DMS114 treated with DMSO at 0.1 percent for 48 hours (cell line): ENCODE results near the gene RHOB.

ENCODE experiments used
- DNase-seq: peaks from one replicate; lab custom pipeline; 2025; ENCODE audit not compliant: unreplicated experiment; lab: John Stamatoyannopoulos, UW

Gene RHOB

DNA sequence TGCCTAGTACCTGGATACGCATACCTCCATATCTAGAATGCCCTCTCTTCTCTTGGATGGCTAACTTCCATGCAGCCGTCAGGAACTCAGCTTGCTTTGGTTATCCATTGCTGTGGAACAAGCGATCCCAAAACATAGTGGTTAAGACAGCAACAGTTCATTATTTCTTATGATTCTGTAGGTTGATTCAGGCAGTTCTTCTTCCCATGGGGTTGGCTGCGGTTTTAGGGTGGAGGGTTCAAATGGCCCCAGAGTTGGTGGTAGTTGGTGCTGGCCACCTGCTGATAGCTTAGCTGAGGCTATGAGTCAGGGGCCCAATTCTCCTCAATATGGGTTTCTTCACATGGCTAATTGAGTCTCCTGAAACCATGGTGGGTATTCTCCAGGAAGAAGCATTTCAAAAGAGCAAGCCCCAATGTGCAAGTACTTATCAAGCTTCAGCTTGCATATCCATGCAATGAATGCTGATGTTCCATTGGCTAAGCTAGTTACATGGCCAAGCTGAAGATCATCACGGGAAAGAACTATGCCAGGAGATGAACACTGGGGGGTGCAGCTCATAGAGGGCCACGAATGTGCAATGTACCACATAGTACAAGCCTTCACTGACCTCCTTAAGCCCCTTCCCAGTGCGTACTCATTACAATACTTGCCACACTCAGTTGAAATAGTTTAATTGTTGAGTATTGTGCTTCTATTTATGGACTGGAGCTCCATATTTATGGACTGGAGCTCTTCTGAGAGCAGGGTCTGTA, 10.0 kb upstream of the RHOB start:
- no peak for DNase-seq

DNA sequence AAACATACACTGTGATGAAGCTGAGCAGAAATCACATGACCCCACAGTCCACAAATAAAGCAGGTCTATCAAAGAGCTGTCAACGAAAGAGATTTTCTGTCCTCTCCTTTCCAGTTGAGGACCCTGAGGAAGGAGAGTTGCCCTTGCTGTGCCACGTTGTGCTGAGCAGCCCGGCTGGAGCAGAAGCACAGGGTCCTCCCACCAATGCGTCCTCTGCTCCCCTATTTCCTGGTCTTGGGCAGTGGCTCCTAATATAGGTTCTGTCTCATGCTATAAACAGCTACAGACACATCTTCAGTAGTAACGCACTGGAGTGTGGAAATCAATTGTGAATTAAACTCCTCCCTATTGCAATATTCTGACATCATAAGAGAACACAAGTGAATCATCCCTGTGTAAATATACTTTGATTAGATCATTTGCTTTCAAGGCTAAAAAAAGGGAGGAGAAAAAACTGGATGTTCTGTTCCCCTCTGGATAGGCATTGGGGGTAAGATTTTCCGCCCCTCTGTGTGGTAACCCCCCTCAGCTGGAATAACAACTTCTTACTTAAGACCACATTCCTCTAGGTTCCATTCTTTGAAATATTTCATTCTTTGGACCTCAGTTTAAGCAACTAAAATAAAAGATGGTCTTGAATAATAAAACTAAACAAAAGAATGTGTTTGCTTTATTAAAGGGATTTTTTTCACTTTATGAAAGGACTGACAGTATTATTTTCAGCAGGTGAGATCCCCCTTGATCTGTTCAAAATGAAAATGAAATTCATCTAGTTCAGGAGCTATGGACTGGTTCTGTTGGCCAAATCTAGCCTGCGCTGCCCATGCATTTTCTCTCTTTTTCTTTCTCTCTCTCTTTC, 8.3 kb upstream of the RHOB start:
- DNase-seq, result no peak

DNA sequence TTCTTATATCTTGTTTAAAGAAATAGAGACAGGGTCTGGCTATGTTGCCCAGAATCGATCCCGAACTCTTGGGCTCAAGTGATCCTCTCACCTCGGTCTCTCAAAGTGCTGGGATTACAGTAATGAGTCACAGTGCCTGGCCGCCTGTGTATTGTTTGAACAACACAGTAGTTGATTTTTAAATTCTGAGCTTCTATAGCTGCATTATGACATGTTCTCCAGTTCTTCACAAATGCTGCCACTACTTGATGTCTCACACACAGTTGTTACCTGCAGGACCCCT, 7.7 kb upstream of the RHOB start:
- no peak for DNase-seq

DNA sequence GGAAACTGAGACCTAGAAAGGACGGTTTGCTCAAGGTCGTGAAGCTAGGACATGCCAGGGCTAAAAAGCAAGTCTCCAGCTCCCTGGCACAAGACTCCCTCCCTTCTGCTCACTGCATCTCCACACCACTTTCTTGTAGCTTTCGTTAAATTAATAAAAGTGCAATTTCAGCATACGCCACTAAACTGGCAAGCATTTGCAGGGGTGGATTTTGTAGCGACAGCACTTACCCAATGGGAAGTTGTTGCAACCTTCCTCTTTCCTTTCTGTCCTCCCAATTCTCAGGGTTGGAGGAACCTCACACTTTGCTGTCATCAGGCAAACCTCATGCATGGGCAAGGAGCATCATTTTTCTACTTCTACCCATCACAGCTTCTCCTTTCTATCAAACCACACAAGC, 7.4 kb upstream of the RHOB start:
- DNase-seq, result no peak

DNA sequence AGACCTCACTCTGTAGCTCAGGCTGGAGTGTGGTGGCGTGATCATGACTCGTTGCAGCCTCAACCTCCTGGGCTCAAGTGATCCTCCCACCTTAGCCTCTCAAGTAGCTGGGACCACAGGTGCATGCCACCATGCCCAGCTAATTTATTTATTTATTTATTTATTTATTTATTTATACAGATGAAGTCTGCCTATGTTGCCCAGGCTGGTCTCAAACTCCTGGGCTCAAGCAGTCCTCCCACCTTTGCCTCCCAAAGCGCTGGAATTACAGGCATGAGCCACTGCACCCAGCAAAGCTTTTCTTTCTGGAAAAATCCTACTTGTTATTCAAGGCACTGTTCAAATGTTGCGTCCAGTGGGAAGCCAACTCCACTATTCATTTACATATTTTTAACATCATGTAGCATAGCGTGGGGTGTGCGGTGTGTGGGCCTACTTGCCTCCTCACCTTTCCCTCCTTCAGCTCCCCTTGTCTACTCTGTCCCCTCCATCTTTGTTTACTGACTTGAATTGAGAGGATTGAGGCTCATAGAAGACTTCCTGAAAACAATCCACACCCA, 6.8 kb upstream of the RHOB start:
- DNase-seq, result no peak

DNA sequence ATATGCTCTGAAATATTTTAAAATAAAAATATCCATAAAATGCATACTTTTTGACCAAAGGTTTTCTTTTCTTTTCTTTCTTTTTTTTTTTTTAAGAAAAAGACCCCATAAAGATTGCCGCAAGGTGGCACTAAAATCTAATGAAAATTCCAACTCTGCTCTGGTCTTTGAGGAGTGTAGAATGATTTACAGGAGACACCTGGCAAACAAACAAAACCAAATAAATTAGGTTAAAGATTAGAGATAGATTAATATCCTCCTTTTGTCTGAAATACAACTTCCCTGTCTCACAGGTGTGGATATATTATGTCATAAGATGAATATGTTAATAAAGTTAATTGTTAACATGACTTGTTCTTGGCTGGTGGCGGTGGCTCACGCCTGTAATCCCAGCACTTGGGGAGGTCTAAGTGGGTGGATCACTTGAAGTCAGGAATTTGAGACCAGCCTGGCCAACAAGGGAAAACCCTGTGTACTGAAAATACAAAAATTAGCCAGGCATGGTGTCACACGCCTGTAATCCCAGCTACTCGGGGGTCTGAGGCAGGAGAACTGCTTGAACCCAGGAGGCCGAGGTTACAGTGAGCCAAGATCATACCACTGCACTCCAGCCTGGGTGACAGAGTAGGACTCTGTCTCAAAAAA, 3.5 kb upstream of the RHOB start:
- peak; percentile 34 for DNase-seq

DNA sequence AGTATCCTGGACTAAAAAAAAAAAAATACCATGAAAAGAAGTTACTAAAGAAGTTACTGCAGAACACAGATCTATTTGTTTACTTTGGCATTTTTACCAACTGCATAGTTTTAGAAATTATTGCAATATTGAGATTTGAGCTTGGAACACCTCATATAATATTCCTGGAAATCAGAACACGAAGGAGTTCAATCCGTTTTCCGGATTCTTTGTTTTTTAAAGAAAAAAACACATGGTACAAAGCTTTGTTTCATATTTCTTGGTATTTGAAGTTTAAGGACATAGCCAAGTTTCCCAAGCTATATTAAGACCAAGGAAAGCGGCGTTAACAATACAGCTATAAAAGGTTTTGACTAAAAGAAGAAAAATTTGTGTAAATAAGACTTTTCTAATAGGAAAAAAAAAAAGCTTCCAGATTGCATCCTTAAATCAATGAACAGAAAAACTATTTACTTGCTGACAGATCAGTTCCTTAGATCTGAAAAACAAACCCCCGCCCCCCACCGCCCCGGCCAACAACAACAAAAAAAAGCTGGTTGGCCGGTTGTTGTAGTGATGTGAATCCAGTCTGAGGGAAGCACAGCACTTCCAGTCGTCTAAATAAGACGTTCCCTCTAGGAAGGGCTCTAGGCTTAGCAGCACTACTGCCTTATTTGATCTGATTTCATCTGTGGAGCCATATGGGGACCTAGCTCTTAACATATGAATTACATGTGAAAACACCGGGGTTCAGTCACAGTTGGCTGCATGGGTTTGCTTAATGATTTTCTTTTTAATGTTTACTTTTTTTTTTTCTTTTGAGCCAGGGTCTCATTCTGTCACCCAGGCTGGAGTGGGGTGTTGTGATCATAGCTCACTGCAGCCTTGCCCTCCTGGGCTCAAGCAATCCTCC, 2.5 kb upstream of the RHOB start:
- no peak for DNase-seq

DNA sequence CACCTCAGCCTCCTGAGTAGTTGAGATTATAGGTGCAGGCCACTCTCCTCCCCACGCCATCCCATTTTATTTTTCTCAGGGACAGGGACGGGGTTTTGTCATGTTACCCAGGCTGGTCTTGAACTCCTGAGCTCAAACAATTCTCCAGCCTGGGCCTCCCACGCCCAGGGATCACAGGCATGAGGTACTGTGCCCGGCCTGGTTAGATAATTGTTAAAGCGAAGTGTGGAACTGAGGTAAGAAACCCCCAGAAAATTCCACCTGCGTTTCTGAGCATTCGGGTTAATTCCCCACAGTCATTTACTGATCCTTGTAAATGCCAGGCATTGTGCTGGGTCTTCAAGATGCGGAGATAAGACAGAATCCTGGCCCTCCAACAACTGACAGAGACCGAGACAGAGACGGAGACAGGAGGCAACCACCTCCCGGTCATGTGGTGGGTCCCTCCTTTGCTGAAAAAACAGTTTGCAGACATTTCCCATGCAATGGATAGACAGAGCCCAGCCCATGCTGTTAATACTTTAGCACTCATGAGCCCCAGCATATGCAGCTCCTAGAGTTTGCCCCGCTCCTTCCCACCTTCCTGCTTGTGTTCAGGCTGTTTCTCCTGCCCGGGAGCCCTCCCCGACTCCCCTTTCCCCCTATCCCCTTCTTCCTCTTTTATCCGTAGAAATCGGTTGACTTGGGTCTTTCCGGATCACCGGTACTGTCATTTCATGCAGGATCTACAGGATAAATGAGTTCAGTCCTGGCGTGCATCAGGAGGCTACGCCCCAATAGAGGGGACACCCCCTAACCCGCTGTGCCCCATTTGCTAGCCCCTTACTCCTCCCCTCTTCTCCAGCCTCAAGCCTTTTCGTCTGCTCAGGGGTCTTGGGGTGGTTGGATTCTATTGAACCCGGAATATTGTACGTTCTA, 1.6 kb upstream of the RHOB start:
- DNase-seq, result no peak

DNA sequence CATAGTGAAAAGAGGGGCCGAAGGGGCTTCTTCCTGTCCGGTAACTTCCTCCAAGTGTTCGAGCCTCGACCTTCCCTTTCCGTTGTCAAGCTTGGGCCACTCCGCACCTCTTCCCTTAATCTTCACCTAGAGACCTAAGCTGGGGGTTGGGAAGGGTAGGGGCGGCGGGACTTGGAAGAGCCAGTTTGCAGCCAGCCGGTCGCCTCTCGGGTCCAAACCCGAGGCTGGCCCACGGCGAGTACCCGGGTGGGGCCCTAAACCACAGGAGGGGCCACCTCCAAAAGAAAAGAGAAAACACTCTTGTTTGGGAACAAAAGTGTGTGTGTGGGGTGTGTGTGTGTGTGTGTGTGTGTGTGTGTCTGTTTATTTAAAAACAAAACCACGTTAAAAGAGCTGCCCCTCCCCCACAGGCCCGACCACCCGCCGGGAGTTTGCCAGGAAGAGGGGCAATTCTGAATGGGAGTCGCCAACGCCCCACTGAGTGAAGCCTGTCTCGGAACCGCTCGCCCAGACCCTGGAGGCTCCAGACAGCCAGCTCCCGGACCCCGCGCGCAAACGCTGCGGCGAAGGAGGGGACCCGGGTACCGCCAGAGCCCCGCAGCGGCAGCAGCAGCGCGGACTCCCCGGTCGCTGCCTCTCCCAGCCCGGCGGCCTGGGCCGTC, 488 bp upstream of the RHOB start:
- DNase-seq, result no peak

DNA sequence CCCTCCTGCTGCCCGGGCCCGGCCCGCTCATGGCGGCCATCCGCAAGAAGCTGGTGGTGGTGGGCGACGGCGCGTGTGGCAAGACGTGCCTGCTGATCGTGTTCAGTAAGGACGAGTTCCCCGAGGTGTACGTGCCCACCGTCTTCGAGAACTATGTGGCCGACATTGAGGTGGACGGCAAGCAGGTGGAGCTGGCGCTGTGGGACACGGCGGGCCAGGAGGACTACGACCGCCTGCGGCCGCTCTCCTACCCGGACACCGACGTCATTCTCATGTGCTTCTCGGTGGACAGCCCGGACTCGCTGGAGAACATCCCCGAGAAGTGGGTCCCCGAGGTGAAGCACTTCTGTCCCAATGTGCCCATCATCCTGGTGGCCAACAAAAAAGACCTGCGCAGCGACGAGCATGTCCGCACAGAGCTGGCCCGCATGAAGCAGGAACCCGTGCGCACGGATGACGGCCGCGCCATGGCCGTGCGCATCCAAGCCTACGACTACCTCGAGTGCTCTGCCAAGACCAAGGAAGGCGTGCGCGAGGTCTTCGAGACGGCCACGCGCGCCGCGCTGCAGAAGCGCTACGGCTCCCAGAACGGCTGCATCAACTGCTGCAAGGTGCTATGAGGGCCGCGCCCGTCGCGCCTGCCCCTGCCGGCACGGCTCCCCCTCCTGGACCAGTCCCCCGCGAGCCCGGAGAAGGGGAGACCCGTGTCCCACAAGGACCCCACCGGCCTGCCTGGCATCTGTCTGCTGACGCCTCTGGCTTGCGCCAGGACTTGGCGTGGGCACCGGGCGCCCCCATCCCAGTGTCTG, 767 bp downstream of the RHOB start:
- DNase-seq, result no peak

DNA sequence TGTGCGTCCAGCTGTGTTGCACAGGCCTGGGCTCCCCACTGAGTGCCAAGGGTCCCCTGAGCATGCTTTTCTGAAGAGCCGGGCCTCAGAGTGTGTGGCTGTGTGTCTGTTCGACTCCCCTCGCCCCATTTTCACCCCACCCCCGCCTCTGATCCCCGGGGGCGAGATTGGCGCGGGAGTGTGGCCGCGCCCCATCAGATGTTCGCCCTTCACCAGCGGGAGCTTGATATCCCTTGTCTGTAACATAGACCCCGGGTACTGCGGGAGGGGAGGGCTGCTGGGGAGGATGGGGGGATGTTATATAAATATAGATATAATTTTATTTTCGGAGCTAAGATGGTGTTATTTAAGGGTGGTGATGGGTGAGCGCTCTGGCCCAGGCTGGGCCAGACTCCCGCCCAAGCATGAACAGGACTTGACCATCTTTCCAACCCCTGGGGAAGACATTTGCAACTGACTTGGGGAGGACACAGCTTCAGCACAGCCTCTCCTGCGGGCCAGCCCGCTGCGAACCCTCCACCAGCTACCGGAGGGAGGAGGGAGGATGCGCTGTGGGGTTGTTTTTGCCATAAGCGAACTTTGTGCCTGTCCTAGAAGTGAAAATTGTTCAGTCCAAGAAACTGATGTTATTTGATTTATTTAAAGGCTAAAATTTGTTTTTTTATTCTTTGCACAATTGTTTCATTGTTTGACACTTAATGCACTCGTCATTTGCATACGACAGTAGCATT, 1.5 kb downstream of the RHOB start:
- DNase-seq, result no peak

DNA sequence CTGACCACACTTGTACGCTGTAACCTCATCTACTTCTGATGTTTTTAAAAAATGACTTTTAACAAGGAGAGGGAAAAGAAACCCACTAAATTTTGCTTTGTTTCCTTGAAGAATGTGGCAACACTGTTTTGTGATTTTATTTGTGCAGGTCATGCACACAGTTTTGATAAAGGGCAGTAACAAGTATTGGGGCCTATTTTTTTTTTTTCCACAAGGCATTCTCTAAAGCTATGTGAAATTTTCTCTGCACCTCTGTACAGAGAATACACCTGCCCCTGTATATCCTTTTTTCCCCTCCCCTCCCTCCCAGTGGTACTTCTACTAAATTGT, 2.1 kb downstream of the RHOB start:
- no peak for DNase-seq

DNA sequence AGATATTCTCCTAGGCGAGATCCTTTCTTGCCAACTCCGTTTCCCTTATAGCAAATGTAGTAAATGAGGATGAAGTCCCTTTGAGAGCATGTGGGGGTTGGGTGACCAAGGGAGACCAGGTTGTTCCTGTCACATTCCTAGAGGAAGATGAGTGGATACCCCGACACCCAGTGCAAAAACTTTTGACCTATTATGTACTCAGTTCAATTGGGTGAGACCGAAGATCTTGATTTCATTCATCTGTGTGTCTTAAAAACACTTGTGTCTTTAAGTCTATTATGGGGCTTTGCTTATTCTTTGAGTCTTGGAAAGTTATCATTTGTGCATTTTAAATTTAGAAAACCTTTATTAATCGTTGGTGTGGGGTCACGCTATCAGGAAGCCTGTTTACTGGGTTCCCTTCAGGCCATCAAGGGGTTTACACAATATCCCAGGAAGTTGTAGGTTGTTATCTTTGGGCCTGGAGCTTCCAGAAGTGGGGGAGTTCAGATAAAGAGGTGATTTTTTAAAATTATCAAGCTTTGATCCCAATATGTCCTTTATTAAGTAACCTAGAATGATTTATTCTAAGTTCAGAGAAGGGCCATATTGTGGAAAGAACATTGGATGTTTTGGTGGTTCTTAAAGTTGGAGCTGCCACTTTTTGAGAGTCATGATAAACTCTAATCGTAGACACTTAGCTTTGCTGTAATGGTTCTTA, 2.8 kb downstream of the RHOB start:
- DNase-seq, result no peak

DNA sequence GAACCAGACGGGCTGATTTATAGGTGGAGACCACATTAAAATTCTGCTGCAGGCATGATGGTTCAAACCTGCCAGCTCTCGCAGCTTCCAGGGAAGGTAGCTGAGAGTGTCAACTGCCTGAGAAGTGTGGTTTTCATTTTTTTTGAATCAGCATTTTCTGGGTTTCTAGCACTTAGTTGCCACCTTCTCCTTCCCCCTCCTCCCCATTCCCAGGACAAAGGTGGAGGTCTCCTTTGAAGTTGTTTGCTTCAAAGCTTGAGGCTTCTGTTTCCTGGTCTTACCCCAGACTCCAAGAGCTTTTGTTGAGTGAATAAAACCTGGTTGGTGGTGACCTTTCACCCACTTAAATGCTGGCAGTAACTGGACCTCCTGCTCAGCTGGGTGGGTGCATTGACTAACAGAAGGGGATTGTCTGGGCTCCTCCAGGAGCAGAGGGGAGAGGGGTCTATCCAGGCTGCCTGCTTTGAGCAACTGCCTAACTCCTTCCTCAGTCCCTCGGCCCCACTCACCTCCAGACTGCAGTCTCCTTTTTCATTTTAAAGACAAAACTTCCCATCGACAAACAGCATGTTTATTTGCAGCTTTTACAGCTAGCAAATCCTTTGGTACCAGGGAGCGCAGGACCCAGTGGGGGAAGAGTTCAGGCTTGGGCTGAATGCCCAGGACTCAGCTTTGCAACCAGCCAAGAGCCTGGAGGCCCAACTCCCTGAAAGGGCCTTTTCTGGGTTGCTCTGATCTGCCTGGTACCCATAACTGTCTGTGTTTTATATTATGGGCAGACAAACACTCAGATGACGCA, 3.5 kb downstream of the RHOB start:
- no peak for DNase-seq

DNA sequence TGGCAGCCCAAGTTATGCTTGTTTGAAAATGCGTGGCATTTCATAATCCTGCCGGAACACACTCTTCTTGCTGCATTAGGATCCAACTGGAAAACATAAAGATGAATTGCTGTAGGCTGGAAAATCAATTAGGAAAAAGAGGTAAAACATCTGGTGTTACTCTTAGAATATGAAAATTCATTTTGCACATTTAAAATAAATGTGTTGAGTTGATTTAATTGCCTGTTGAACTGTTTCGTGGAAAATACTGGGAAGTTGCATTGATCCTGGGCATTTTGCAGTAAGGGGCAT, 4.1 kb downstream of the RHOB start:
- DNase-seq, result no peak

DNA sequence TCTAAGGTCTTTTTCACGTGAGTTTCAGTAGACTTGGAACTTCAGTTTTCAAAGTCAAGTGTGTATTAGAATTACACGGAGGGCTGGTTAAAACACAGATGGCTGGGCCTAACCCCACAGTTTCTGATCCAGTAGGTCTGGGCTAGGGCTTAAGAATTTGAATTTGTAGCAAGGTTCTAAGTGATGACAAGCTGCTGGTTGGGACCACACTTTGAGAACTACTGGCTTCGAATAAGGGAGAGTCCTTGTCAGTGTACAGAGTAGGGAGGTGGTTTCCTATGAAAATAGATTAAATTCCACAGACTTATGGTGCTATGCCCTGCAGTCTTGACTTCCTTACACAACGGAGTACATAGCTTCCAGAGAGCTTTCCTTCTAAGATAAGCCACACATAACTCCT, 4.5 kb downstream of the RHOB start:
- no peak for DNase-seq
